Measurements from ENCODE around the gene RAB38. TPM values are rescaled to one million over a fixed set of nuclear protein-coding genes. Genes with fewer than 3 reads are reported as not detected.

RAB38 gene
- total and polyA plus RNA-seq, 10 of the 15 experiments (the other 5 are each of a cell fraction or from before 2014, with no cell fraction given), result 8.4 to 30.5 (median 11.7) TPM

GRCh38 chr11:88119561-88119960 lies 55.7 kb downstream of the RAB38 start:
- FAIRE-seq (no peak), DNase-seq (ENCODE audit: low read depth, low spot score) (no peak), ATAC-seq (no peak)
- no peak overlapping the region for H2AFZ ChIP-seq (ENCODE audit: control insufficient read depth, low read depth, low read length)
- no peaks in the 10 kb centered on the region for H3K36me3 ChIP-seq (ENCODE audit: control insufficient read depth in 2 of 2, insufficient read depth in 2 of 2, low read length in 1 of 2)
- H3K9ac ChIP-seq (ENCODE audit: control insufficient read depth, insufficient read depth, low read length), result no peak overlapping the region
- no peak overlapping the region for H3K27ac ChIP-seq (ENCODE audit: control insufficient read depth, insufficient read depth)
- ChIA-PET POLR2A (no interaction called here), CTCF (interaction anchor here (1.6 kb wide), 1 partner anchor 14 kb away, joined by 6 read pairs; no protein-coding TSS in a partner anchor), RAD21 (ENCODE audit: unreplicated experiment) (no interaction called here), SMC1A (ENCODE audit: uncharacterized antibody, unreplicated experiment) (interaction anchor here (1.0 kb wide), 3 partner anchors 40 to 174 kb away, joined by 3 to 4 read pairs (median 3); no protein-coding TSS in a partner anchor)
- no peak overlapping the region for H3K4me2 ChIP-seq (ENCODE audit: control insufficient read depth, insufficient read depth)
- H3K4me1 ChIP-seq (ENCODE audit: control insufficient read depth, insufficient read depth, low read length), result peaks cover 5% of the 10 kb centered on the region; the same call in 1 of the 2 replicates
- H3K79me2 ChIP-seq (ENCODE audit: control insufficient read depth, insufficient read depth, low read length), result no peaks in the 10 kb centered on the region
- 13% methylated on average over 2 of the region's 2 CpGs for WGBS (ENCODE audit: insufficient coverage, insufficient replicate concordance, low lambda C conversion rate, missing lambda C conversion rate)
- in situ Hi-C loops (cut with MboI) (no loop called here), intact Hi-C loops (cut with micrococcal nuclease; ENCODE audit: unreplicated experiment) (loop anchor here (5.0 kb wide), 2 partner anchors 53 to 218 kb away; partner anchors contain the start of gene CTSC)
- H4K20me1 ChIP-seq (ENCODE audit: control insufficient read depth, insufficient read depth), result no peaks in the 10 kb centered on the region
- no peaks in the 10 kb centered on the region; a peak in 1 of 4 replicates for H3K27me3 ChIP-seq (replicated peaks in 1 of 2; ENCODE audit: control insufficient read depth in 2 of 2, insufficient read depth in 2 of 2, low read length in 1 of 2)
- TF ChIP-seq ZNF622 (IDR thresholded peaks at IDR 0.05) (no peak), STAT1 (conservative IDR thresholded peaks at IDR 0.05) (no peak), POLR2AphosphoS5 (IDR thresholded peaks at IDR 0.05; ENCODE audit: low read length) (no peak), GABPA (IDR thresholded peaks at IDR 0.05; ENCODE audit: low read depth) (no peak), FOXK2 (IDR thresholded peaks at IDR 0.05) (no peak), JUNB (IDR thresholded peaks at IDR 0.05) (no peak), USF2 (IDR thresholded peaks at IDR 0.05; ENCODE audit: borderline replicate concordance, low read depth, low read length) (no peak), CHD2 (IDR thresholded peaks at IDR 0.05; ENCODE audit: borderline replicate concordance, low read depth, low read length) (no peak), ZNF24 (IDR thresholded peaks at IDR 0.05) (no peak), IRF4 (IDR thresholded peaks at IDR 0.05; ENCODE audit: low read depth, low read length) (no peak)
- TF ChIP-seq, protein P1, sequence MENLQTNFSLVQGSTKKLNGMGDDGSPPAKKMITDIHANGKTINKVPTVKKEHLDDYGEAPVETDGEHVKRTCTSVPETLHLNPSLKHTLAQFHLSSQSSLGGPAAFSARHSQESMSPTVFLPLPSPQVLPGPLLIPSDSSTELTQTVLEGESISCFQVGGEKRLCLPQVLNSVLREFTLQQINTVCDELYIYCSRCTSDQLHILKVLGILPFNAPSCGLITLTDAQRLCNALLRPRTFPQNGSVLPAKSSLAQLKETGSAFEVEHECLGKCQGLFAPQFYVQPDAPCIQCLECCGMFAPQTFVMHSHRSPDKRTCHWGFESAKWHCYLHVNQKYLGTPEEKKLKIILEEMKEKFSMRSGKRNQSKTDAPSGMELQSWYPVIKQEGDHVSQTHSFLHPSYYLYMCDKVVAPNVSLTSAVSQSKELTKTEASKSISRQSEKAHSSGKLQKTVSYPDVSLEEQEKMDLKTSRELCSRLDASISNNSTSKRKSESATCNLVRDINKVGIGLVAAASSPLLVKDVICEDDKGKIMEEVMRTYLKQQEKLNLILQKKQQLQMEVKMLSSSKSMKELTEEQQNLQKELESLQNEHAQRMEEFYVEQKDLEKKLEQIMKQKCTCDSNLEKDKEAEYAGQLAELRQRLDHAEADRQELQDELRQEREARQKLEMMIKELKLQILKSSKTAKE (IDR thresholded peaks at IDR 0.05; ENCODE audit: low read depth, poor library complexity, severe bottlenecking), result no peak
- TF ChIP-seq, protein P2, sequence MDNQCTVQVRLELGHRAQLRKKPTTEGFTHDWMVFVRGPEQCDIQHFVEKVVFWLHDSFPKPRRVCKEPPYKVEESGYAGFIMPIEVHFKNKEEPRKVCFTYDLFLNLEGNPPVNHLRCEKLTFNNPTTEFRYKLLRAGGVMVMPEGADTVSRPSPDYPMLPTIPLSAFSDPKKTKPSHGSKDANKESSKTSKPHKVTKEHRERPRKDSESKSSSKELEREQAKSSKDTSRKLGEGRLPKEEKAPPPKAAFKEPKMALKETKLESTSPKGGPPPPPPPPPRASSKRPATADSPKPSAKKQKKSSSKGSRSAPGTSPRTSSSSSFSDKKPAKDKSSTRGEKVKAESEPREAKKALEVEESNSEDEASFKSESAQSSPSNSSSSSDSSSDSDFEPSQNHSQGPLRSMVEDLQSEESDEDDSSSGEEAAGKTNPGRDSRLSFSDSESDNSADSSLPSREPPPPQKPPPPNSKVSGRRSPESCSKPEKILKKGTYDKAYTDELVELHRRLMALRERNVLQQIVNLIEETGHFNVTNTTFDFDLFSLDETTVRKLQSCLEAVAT (IDR thresholded peaks at IDR 0.05), result no peak
- TF ChIP-seq, protein P3, sequence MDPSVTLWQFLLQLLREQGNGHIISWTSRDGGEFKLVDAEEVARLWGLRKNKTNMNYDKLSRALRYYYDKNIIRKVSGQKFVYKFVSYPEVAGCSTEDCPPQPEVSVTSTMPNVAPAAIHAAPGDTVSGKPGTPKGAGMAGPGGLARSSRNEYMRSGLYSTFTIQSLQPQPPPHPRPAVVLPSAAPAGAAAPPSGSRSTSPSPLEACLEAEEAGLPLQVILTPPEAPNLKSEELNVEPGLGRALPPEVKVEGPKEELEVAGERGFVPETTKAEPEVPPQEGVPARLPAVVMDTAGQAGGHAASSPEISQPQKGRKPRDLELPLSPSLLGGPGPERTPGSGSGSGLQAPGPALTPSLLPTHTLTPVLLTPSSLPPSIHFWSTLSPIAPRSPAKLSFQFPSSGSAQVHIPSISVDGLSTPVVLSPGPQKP (IDR thresholded peaks at IDR 0.05; ENCODE audit: low read depth, low read length), result no peak
- BruUV-seq (replicated peaks), result no TSS peak
- no peak overlapping the region for H3K4me3 ChIP-seq
- no peaks in the 10 kb centered on the region; the same call in 2 of the 3 replicates for H3K9me3 ChIP-seq (replicated peaks; ENCODE audit: control insufficient read depth, insufficient read depth, low read length)
